ENCODE results near the gene PLCB1.
"Not testable (repeated sequence)": the region's sequence is repeated elsewhere in the genome, so short reads cannot be mapped to it uniquely, and the experiment has no call there.

The PLCB1 gene

GRCh38 chr20:8803941-8804340 is 671.9 kb downstream of the PLCB1 start:
- no peak for DNase-seq

- DNase-seq: no peak
These were observed 673.8 kb downstream of the PLCB1 start for GRCh38 chr20:8805737-8806442.

GRCh38 chr20:8807480-8808201 is 675.6 kb downstream of the PLCB1 start:
- no peak for DNase-seq

- DNase-seq: no peak
These were observed 676.1 kb downstream of the PLCB1 start for GRCh38 chr20:8808202-8808535.

GRCh38 chr20:8809107-8809953 is 677.3 kb downstream of the PLCB1 start:
- DNase-seq: no peak

- DNase-seq: no peak
These were observed 679.9 kb downstream of the PLCB1 start for GRCh38 chr20:8811801-8812594.

GRCh38 chr20:8812817-8813216 is 680.8 kb downstream of the PLCB1 start:
- no peak for DNase-seq

- no peak for DNase-seq
These were observed 683.1 kb downstream of the PLCB1 start for GRCh38 chr20:8815208-8815607.

GRCh38 chr20:8829256-8829655 is 697.2 kb downstream of the PLCB1 start:
- no peak for DNase-seq

GRCh38 chr20:8834294-8834693 is 702.2 kb downstream of the PLCB1 start:
- not testable (repeated sequence) for DNase-seq

- DNase-seq: no peak
These were observed 702.8 kb downstream of the PLCB1 start for GRCh38 chr20:8834851-8835250.

- no peak for DNase-seq
These were observed 705.3 kb downstream of the PLCB1 start for GRCh38 chr20:8837396-8837795.

- no peak for DNase-seq
These were observed 710.5 kb downstream of the PLCB1 start for GRCh38 chr20:8842525-8842924.

- no peak for DNase-seq
These were observed 712.1 kb downstream of the PLCB1 start for GRCh38 chr20:8844179-8844578.

- DNase-seq: no peak
These were observed 717.9 kb downstream of the PLCB1 start for GRCh38 chr20:8849990-8850389.

GRCh38 chr20:8851446-8851845 is 719.4 kb downstream of the PLCB1 start:
- no peak for DNase-seq

GRCh38 chr20:8851919-8852318 is 719.9 kb downstream of the PLCB1 start:
- DNase-seq: not testable (repeated sequence)

GRCh38 chr20:8853211-8853610 is 721.1 kb downstream of the PLCB1 start:
- not testable (repeated sequence) for DNase-seq

GRCh38 chr20:8853805-8854338 is 721.8 kb downstream of the PLCB1 start:
- peak; percentile 50 for DNase-seq

- DNase-seq: no peak
These were observed 722.5 kb downstream of the PLCB1 start for GRCh38 chr20:8854571-8854970.

- no peak for DNase-seq
These were observed 723.2 kb downstream of the PLCB1 start for GRCh38 chr20:8855315-8855714.

GRCh38 chr20:8856668-8857067 is 724.6 kb downstream of the PLCB1 start:
- DNase-seq: no peak

Data from NCI-H1048 (cell line).